Sciatic nerve (tissue), 2 donors: ENCODE data around the gene MAN1B1. TPM values are rescaled to one million over a fixed set of nuclear protein-coding genes. Genes with fewer than 3 reads are reported as not detected.
A peak's percentile ranks its signal among the peaks of the same experiment; 100 is the strongest.
"Not testable (repeated sequence)": the region's sequence is repeated elsewhere in the genome, so short reads cannot be mapped to it uniquely, and the experiment has no call there.

Experiments
- ATAC-seq: fragments of 200-7000 bp; cut with Tn5 transposase; one replicate; pipeline ENCODE4 v1.9.1; 2020; ENCODE audit warnings: mild to moderate bottlenecking, moderate library complexity
- DNase-seq: peaks from one replicate; pipeline ENCODE4 v3.0.0-alpha.2; 2020; ENCODE audit warnings: low spot score
- intact Hi-C: fragments of 100-400 bp; cut with DNase I; formaldehyde crosslinking; loops from one replicate; pipeline ENCODE4 v1.14.2; 2022
- total RNA-seq: library from RNA; stranded (reverse); fragmentation: NEBNext Ultra II Directional; extraction: Animal tissue kit (Norgen Biotek cat#: 25700); gene quantifications from one replicate; pipeline ENCODE4 v1.2.1, GENCODE V29; 2021
- donor health status: DM: no; HTN: no; CAD: no.
- donor health status: DM: no; HTN: no; CAD: no.

Gene MAN1B1
- total RNA-seq, 1 donor from 2014 or later = 48.3 TPM

DNA sequence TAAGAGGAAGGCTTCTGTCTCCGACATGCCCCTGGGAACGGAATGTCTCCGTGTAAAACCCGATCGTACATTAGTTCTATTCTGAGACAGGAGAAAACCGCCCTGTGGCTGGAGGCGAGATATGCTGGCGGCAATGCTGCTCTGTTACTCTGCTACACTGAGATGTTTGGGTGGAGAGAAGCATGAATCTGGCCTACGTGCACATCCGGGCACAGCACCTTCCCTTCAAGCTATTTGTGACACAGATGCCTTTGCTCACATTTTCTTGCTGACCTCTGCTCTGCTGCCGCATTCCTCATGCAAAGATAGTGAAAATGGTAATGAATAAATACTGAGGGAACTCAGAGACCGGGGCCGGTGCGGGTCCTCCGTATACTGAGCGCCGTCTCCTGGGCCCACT lies 29.9 kb downstream of the MAN1B1 start:
- DNase-seq = no peak
- no peak for ATAC-seq
- intact Hi-C loops = no loop called here

DNA sequence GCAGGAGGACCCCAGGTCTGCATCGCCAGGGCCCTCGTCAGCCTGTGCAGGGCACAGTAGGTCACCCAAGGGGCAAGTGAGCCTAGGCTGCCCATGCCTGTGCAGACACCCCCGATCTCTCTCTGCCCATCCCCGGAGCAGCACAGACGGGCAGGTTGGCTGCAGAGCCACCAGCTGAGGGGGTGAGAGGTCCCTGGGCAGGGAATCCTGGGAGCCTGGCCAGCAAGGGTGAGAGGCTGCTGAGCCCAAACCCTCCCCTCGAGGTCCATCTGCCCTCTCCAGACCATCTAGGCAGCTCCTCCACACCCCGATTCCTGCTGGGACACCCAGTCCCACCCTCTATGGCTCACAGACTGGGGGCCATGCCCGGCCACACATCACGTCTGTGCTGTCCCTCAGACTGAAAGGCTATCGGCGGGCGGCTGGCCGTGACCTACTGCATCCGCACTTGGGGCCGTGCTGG lies 30.5 kb downstream of the MAN1B1 start:
- DNase-seq (no peak), ATAC-seq (no peak)
- intact Hi-C loops = no loop called here

DNA sequence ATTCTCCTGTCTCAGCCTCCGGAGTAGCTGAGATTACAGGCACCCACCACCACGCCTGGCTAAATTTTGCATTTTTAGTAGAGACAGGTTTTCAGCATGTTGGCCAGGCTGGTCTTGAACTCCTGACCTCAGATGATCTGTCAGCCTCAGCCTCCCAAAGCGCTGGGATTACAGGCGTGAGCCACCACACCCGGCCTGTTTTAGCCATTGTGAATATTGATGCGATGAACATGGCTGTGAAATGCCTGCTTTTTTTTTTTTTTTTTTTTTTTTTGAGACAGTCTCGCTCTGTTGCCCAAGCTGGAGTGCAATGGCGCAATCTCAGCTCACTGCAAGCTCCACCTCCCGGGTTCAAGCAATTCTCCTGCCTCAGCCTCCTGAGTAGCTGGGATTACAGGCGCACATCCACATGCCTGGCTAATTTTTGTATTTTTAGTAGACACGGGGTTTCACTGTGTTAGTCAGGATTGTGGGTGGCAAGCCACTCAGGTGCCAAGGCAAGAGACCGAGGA lies 31.4 kb downstream of the MAN1B1 start:
- DNase-seq, intact Hi-C loops, ATAC-seq: not testable (repeated sequence)

DNA sequence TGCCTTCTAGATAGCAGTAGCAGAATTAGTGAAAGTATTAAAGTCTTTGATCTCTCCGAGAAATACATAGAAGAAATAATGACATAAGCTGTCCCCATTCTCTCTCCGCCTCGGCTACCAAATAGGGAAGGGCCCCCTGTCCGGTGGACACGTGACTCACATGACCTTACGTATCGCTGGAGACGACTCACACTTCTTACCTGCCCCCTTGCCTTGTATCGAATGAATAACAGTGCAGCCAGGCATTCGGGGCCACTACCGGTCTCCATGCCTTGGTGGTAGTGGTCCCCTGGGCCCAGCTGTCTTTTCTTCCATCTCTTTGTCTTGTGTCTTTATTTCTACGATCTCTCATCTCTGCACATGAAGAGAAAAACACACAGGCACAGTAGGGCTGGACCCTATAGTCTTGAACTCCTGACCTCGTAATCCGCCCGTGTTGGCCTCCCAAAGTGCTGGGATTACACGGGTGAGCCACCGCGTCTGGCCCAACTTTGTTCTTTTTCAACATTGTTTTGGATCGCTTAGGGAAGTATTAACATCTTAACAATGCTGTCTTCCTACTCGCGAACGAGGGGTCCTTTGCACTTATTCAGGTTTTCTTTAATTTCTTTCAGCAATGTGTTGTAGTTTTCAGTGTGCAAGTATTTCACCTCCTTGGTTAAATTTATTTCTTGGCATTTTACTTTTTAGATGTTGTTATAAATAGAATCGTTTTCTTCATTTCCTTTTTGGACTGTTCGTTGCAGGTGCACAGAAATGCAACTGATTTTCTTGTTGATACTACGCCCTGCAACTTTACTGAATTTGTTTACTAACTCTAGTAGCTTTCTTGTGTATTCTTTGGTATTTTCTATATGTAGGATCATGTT lies 35.4 kb downstream of the MAN1B1 start:
- intact Hi-C loops = loop anchor here (5.0 kb wide), 1 partner anchor 110 kb away; the partner anchor contains the start of gene SLC34A3
- ATAC-seq, DNase-seq: not testable (repeated sequence)

DNA sequence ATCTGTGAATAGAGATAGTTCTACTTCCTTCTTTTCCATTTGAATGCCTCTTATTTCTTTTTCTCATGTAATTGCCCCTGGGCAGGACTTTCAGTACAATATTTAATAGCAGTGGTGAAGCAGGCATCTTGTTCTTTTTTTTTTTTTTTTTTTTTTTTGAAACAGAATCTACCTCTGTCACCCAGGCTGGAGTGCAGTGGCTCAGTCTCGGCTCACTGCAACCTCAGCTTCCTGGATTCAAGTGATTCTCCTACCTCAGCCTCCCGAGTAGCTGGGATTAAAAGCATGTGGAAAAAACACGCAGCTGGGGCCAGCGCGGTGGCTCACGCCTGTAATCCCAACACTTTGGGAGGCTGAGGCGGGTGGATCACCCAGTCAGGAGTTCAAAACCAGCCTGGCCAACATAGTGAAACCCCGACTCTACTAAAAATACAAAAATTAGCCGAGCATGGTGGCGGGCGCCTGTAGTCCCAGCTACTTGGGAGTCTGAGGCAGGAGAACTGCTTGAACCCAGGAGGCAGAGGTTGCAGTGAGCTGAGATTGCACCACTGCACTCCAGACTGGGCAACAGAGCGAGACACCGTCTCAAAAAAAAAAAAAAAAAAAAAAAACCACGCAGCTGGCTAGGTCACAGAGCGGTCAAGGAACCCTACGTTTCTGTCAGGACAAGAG lies 36.1 kb downstream of the MAN1B1 start:
- ATAC-seq, DNase-seq: not testable (repeated sequence)
- intact Hi-C loops = loop anchor here (5.0 kb wide), 1 partner anchor 109 kb away; the partner anchor contains the start of gene SLC34A3

DNA sequence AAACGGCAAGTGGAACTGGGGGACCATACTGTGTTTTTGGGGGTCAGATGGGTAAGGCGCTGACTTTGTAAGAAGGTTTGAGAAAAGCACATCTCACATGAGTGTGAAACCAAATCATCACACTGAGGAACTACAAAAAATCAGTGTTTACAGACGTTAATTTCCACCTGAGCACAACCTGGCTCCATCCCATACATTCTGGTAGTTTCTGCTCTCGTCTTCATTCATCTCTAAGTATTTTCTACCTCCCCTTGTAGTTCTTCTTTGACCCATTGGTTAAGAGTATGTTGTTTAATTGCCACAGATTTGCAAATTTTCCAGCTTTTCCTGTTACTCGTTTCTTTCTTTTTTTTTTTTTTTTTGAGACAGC lies 36.7 kb downstream of the MAN1B1 start:
- no peak for ATAC-seq
- intact Hi-C loops = loop anchor here (5.0 kb wide), 1 partner anchor 109 kb away; the partner anchor contains the start of gene SLC34A3
- DNase-seq = no peak

DNA sequence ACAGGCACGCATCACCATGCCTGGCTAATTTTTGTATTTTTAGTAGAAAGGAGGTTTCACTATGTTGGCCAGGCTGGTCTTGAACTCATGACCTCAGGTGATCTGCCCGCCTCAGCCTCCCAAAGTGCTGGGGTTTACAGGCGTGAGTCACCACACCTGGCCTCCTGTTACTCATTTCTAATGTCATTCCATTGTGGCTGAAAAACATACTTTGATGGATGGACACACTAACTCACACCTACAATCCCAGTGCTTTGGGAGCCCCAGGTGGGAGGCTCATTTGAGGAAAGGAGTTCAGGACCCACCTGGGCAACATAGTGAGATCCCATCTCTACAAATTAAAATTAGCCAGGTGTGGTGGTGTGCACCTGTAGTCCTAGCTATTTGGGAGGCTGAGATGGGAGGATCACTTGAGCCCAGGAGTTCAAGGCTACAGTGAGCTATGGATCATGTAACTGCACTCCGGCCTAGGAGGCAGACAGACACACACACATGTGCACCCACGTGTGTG lies 37.2 kb downstream of the MAN1B1 start:
- ATAC-seq, DNase-seq: not testable (repeated sequence)
- intact Hi-C loops = loop anchor here (5.0 kb wide), 1 partner anchor 108 kb away; the partner anchor contains the start of gene SLC34A3

DNA sequence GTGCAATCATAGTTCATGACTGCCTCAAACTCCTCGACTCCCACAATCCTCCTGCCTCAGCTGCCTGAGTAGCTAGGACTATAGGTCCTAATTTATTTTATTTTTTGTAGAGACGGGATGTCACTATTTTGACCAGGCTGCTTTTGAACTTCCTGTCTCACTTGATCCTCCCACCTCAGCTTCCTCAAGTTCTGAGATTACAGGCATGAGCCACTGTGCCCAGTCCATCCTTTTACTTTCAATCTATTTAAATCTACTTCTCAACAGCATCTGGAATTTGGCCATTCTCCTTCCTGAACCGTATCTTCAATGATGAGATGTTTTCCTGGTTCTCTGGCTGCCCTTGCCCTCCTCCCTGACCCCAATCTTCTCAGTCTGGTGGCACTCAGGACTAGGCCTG lies 40.0 kb downstream of the MAN1B1 start:
- DNase-seq (no peak), ATAC-seq (no peak)
- intact Hi-C loops = no loop called here

DNA sequence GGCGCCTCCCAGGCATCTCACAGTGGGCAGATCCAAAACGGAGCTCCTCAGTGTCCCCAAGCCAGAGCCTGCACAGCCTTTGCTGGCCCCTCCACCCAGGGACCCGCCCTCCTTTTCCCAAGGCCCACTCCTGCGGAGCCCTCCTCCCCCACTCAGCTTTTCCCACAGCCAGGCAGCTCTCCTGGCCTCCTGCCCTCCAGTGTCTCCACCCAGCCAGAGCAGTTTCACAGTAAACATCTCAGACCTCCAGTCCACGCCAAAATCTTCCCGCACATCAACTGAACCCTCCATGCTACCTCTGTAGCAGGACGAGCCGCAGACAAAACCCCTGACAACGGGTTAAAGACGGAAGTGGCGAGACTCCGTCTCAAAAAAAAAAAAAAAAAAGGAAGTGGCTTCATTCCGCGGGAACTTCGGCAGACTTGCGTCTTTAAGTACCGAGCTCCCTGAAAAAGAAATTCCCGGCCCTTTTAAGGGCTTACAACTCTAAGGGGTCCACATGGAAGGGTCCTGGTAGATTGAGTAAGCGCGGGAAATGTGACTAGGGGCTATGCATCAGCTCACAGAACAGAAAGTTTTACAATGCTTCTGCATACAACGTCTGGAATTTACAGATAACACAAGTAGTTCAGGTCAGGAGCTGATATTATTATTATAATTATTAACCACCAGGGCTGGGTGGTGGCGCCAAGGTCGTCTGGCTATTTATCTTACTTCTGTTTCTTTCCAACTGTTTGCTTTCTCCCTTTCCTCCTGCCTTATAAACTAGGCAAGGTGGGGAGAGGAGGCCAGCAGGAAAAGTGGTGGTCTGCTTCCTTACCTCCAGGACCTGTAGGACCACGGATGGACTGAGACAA lies 40.7 kb downstream of the MAN1B1 start:
- no peak for ATAC-seq
- no peak for DNase-seq
- intact Hi-C loops = no loop called here

DNA sequence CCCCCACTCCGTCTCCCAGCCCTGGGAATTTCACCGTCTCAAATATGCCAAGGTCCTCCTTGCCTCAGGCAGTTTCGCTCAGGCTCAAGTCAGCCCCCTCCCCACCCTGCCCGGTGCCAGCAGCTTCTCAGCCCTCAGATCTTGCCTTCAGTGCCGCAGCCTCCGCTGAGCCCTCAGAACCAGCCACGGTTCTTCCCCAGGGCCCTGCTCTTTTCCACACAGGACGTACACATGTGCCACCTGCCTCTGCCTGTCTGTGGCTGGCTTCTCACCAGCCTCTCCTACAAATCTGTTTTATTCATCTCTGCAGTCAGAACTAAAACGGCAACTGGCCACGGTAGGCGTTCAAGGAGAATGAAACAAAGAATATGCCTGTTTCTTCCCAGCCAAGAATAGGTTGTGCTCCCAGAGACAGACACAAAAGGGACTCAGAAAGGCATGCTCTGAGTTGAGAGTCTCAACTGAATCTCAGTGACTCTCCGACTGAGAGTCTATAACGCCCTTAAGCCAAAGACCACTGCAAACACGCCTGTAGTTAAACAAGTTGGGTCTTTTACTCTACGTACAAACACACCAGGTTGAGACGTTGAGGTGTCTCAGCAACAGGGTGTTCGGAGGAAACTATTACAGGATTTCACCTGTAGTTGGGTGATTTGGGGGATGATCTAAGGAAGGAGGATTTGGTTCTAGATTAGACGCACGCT lies 41.5 kb downstream of the MAN1B1 start:
- ATAC-seq (no peak), DNase-seq (no peak)
- intact Hi-C loops = no loop called here

DNA sequence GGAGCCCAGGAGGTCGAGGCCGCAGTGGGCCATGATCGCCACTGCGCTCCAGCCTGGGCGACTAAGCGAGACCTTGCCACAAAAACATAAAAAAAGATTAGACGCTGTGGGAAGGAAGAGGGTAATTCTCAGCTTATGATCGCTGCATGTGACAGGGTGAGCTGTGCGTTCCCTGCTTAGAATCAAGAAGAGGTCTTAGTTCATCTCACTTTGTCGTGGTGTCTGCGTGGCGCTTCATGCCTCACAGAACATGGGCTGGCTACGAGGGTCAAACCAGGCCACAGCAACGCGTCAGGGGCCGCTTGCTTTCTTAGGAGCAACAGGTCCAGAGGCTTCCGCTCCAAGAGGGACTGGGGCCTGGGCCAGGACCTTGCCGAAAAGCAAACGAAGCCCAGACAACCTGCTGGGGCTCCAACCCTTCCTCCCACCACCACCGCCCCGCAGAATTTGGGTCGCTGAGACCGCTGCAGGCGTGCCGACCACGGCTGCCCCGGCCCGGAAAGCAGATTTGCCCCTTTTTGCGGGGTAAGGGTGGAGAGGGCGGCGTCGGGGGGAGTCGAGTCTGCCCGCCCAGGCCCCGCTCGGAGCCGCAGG lies 42.2 kb downstream of the MAN1B1 start:
- ATAC-seq (no peak), DNase-seq (no peak)
- intact Hi-C loops = no loop called here

DNA sequence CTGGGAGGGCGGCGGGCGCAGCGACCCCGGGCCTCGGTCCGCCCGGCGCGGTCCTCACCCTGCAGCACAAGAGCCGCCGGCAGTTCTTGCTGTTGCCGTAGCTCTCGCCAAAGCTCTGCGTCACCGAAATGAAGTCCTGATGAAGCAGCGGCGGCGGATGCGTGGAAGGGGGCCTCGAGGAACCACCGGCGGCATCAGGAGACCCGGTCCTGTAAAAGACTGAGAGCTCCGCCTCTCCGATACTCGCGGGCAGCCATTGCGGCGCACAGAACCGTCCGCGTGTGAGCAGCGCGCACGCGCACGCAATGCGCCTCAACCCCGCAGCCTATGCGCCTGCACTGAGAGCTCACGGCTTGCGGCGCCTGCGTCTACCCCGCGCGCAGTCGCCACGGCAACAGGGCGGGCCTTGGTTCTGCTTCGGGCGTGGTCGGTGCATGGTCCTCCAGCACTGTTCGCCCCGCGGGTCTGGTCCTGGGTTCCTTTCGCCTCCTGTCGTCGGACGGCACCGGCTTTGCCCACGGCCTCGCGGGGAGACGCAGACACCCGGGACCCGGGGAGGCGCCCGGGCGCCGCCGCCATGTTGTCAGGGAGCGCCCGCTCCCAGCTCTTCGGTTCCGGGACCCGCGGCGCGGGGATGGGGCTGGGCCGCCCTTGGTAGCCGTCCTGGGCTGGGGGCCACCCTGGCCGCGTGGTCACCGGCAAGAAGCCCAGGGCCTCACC lies 42.8 kb downstream of the MAN1B1 start:
- DNase-seq (peak; percentile 89), ATAC-seq (peak; percentile 99)
- intact Hi-C loops = no loop called here

DNA sequence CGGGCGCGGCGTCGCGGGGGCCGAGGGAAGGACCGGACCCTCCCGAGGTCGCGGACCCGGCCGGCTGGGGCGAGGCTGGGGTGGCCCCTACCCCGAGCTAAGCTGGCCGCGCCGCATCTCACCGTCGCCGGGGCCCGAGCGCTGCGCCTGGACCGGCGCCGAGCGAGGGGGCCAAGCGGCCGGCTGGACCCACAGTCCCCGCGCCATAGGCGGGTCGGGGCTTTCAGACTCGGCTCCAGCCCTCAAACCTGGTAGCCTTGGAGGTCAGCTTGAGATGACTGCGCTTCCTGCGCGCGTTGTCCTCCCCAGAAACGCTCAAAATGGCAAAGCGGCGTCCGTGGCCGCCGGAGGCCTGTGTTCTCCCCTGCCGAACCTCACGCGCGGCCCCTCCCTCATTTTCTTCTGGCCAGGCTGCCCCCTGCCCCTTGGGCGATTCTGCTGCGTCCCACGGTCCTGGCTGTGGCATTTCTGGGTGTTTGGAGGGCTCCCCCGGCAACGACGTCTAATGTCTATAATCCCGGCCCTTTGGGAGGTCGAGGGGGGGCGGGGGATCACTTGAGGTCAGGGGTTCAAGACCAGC lies 43.5 kb downstream of the MAN1B1 start:
- no peak for DNase-seq
- no peak for ATAC-seq

DNA sequence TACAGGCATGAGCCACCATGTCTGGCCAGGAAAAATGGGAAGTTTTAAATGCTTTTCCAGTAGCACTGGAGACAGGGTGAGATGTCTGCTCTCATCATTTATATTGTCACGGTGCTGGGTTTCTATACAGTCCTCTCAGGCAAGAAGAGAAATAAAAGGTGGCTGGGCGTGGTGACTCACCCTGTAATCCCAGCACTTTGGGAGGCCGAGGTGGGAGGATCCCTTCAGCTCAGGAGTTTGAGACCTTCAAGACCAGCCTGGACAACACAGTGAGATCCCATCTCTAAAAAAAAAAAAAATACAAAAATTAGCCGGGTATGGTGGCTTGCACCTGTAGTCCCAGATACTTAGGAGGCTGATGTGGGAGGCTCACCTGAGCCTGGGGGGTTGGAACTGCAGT lies 47.4 kb downstream of the MAN1B1 start:
- intact Hi-C loops = no loop called here
- DNase-seq (no peak), ATAC-seq (no peak)

More for the DNA sequence above, 43.5 kb downstream of the MAN1B1 start:
- intact Hi-C loops = no loop called here

DNA sequence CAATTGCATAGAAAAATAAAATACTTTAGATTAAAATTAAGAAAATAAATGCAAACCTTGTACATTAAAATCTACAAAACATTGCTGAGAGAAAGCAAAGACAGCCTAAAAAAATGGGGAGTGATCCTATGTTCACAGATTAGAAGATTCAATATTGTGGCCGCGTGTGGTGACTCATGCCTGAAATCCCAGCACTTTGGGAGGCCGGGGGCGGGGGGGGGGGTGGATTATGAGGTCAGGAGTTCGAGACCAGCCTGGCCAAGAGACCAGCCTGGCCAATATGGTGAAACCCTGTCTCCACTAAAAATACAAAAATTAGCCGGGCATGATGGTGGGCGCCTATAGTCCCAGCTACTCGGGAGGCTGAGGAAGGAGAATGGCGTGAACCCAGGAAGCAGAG lies 48.4 kb downstream of the MAN1B1 start:
- DNase-seq, intact Hi-C loops, ATAC-seq: not testable (repeated sequence)

DNA sequence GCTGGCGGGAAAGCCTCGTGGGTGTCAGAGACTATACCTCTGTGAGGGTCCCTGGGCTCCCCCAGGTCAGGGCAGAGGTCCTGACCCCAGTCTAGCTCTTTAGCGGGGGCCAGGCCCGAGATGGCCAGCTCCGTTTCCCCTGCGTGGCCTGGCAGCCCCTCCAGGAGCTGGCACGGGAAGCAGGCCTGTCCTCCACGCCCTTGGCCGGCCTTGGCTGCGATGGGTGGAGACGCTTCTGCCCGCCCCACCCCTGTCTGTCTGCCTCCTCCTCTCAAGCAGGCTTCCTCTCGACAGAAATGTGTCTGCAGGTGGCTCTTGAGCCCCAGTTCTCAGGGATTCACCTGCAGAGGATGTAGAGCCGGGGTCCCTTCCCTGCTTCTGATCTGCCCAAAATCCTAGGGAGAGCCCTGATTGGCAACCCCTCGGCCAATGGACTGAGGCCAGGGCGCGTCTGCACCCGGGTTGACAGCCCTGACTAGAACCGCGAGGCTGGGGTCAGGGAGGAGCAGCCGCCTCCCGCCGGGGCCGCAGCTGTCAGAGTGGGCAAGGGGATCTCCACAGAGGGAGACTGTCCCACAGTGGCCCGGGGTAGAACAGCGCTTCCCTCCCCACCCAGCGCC lies 49.6 kb downstream of the MAN1B1 start:
- intact Hi-C loops = no loop called here
- ATAC-seq (no peak), DNase-seq (no peak)
